Left lobe of liver (tissue), 2 donors: Measurements from ENCODE around the gene MRPS9. TPM values are rescaled to one million over a fixed set of nuclear protein-coding genes. Genes with fewer than 3 reads are reported as not detected.
A peak's percentile ranks its signal among the peaks of the same experiment; 100 is the strongest.

Experiments
- ATAC-seq: fragments of 200-7000 bp; cut with Tn5 transposase; one replicate; pipeline ENCODE4 v1.9.1; 2020; ENCODE audit warnings: mild to moderate bottlenecking, moderate library complexity
- DNase-seq: peaks from one replicate; pipeline ENCODE4 v3.0.0-alpha.2; 2020; ENCODE audit warnings: low spot score
- total RNA-seq: library from RNA; stranded (reverse); gene quantifications from one replicate; pipeline ENCODE4 v1.2.1, GENCODE V29; 2021
- donor health status: DM: no; HTN: no; CAD: no; lungs with moderate emphysema.
- donor health status: DM: no; HTN: yes; CAD: no.

MRPS9 gene
- total RNA-seq, 1 donor from 2014 or later, result 13.5 TPM

GRCh38 chr2:105076121-105076520, 38.3 kb downstream of the MRPS9 start:
- ATAC-seq (no peak), DNase-seq (no peak)

- ATAC-seq (no peak), DNase-seq (no peak)
Observed at GRCh38 chr2:105078906-105079495, 41.1 kb downstream of the MRPS9 start.

GRCh38 chr2:105080461-105080860, 42.6 kb downstream of the MRPS9 start:
- no peak for DNase-seq
- ATAC-seq, result no peak

- no peak for ATAC-seq
- DNase-seq, result no peak
Observed at GRCh38 chr2:105081006-105081601, 43.2 kb downstream of the MRPS9 start.

GRCh38 chr2:105082107-105082506, 44.2 kb downstream of the MRPS9 start:
- DNase-seq, result no peak
- ATAC-seq, result no peak

- ATAC-seq (no peak), DNase-seq (no peak)
Observed at GRCh38 chr2:105085525-105085924, 47.7 kb downstream of the MRPS9 start.

GRCh38 chr2:105087273-105087672, 49.4 kb downstream of the MRPS9 start:
- no peak for ATAC-seq
- no peak for DNase-seq

- ATAC-seq, result no peak
- DNase-seq, result no peak
Observed at GRCh38 chr2:105090091-105090490, 52.2 kb downstream of the MRPS9 start.

- no peak for DNase-seq
- ATAC-seq, result no peak
Observed at GRCh38 chr2:105092797-105093196, 54.9 kb downstream of the MRPS9 start.

- no peak for ATAC-seq
Observed at GRCh38 chr2:105099153-105099552, 61.3 kb downstream of the MRPS9 start.

GRCh38 chr2:105100046-105100840, 62.4 kb downstream of the MRPS9 start:
- ATAC-seq (no peak), DNase-seq (no peak)

More at GRCh38 chr2:105099153-105099552, 61.3 kb downstream of the MRPS9 start:
- no peak for DNase-seq

GRCh38 chr2:105102001-105102400, 64.1 kb downstream of the MRPS9 start:
- no peak for ATAC-seq
- DNase-seq, result no peak

GRCh38 chr2:105102963-105103421, 65.1 kb downstream of the MRPS9 start:
- DNase-seq (no peak), ATAC-seq (no peak)

GRCh38 chr2:105103481-105103880, 65.6 kb downstream of the MRPS9 start:
- no peak for DNase-seq
- no peak for ATAC-seq

GRCh38 chr2:105104208-105104731, 66.4 kb downstream of the MRPS9 start:
- DNase-seq (no peak), ATAC-seq (no peak)

- DNase-seq (no peak), ATAC-seq (no peak)
Observed at GRCh38 chr2:105110295-105110829, 72.5 kb downstream of the MRPS9 start.

- no peak for DNase-seq
- no peak for ATAC-seq
Observed at GRCh38 chr2:105111365-105112150, 73.7 kb downstream of the MRPS9 start.

GRCh38 chr2:105112345-105112744, 74.5 kb downstream of the MRPS9 start:
- DNase-seq (no peak), ATAC-seq (no peak)

- DNase-seq, result no peak
- no peak for ATAC-seq
Observed at GRCh38 chr2:105113616-105114291, 75.9 kb downstream of the MRPS9 start.

GRCh38 chr2:105114551-105114950, 76.7 kb downstream of the MRPS9 start:
- no peak for DNase-seq
- ATAC-seq, result peak; percentile 87
